GM12865 (cell line): Measurements from ENCODE around the gene GLCCI1.
A peak's percentile ranks its signal among the peaks of the same experiment; 100 is the strongest.

Source experiments
- DNase-seq: peaks from one replicate; pipeline ENCODE4 v3.0.0; 2010; ENCODE audit warnings: low read depth
- H3K4me3 ChIP-seq: 2 replicates; pipeline ENCODE4 v1.5.1; 2011; ENCODE audit warnings: mild to moderate bottlenecking, low read depth, low read length, control low read depth
- CTCF ChIP-seq: IDR thresholded peaks from 2 replicates; pipeline ENCODE4 v1.5.1; 2011; ENCODE audit warnings: low read length, control low read depth, low read depth, inconsistent platforms; ENCODE audit not compliant: insufficient read depth; ENCODE audit errors: missing control alignments

GLCCI1 gene

DNA sequence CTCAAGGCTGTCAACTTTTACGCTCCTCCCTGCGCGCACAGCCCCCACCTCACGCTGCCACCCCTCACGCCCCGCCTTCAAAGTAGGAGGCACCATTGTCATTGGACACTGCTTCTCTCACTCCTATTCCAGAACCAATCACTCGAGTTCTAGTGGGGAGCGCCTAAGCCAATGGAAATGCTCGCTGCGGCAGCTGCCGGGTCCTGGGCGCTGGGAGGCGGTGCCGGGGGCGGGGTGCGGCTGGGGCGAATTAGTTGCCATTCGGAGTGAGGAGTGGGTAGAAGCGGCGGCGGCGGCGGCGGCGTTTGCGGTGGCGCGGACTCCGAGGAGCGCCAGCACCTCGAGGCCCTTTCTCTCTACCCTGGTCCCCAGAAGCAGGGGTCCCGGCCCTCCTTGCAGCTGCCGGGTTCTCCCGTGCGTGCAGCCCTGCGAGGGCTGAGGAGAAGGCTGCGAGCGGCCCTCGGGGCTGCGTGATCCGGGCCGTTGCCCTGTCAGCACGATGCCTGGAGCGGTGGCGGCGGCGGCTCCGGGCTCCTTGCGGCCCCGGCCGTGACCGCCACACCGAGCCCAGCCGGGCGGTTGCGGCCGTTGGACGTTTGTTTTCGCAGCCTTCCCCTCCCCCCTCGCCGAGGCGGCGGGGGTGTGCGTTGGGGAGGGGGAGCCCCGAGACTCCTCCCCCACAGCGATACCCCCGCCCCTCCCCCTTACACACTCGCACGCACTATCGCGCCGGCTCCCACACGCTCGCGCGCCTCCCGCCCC lies at the start of gene GLCCI1:
TSS of gene GLCCI1 (plus strand) at position 253 of the 762 bp plus-strand sequence. CDS start 555 bp downstream, outside the sequence.
- no peak for TF ChIP-seq CTCF
- H3K4me3 ChIP-seq, result peak within 1 kb of the TSS; percentile 97
- DNase-seq, result peak; percentile 99

GRCh38 chr7:7919449-7919945 lies 49.1 kb upstream of the GLCCI1 start:
- H3K4me3 ChIP-seq, result no peak overlapping the region
- TF ChIP-seq CTCF, result no peak
- peak; percentile 29 for DNase-seq

GRCh38 chr7:7920056-7920455 lies 48.5 kb upstream of the GLCCI1 start:
- H3K4me3 ChIP-seq, result no peak overlapping the region
- DNase-seq, result no peak
- no peak for TF ChIP-seq CTCF

GRCh38 chr7:7920481-7920880 lies 48.1 kb upstream of the GLCCI1 start:
- peak; percentile 86 for DNase-seq
- no peak for TF ChIP-seq CTCF
- no peak overlapping the region for H3K4me3 ChIP-seq

DNA sequence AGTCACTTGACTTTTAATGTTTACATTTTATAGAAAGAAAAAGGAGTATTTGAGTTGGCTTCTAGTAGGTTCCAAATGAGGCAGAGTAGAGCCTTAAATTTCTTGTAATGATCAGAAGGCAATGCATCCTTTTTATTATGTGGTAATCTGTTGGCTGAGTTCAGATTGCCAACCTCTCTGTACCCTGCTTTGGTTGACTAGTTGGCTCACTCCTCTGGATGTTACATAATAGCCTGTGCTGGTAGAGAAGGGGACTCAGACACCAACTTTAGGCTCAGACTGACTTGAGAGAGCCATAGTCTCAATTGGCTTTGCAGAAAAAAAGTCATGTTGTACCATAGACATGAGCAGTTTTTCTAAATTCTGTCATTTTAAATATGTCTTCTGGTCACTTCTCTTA lies 46.8 kb upstream of the GLCCI1 start:
- TF ChIP-seq CTCF, result no peak
- DNase-seq, result no peak
- H3K4me3 ChIP-seq, result no peak overlapping the region

DNA sequence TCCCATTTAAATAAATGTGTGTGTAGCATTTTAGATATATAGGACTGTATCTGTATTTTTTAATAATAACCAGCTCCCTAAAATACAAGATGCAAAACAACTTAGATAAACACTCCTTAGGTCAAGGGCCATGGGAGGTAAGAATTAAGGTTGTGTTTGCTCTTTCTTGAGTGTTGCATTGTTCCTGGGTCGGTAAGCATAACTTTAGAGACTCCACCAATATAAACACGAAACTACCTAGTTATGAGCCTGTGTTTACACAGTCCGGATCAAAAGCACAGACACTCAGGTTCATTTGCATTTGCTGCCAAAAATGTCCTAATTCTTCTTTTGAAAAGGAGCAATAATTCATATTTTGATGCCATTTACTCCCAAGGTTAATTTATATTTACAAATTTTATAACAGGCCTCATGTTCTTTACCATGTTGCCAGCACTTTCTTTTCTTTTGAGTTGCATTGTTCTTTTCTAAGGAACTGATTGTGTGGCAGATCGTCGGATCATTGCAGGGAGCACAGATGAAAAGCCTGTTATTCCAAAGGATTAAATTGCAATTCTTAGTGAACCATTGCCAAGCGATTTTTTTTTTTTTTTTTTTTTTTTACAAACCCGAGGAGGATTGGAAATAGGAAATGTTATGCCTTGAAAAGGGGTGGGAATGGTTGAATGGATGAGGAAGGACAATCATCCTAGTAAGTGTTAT lies 45.8 kb upstream of the GLCCI1 start:
- DNase-seq, result peak; percentile 56

More for the DNA sequence above, 45.8 kb upstream of the GLCCI1 start:
- no peak overlapping the region; the same call in 1 of the 2 replicates for H3K4me3 ChIP-seq
- no peak for TF ChIP-seq CTCF
